ENCODE results near the gene ZNF239.

Gene ZNF239

GRCh38 chr10:43576580-43576979 lies 2.2 kb upstream of the ZNF239 start:
- in situ Hi-C loops (cut with HindIII; ENCODE audit: low sequenced_read_pairs): no loop called here
- no peak overlapping the region for H3K4me3 ChIP-seq (ENCODE audit: low read depth, low read length)
- DNase-seq (ENCODE audit: low read depth): no peak
- TF ChIP-seq CTCF (IDR thresholded peaks at IDR 0.05; ENCODE audit: low read depth, low read length, missing control alignments): no peak

GRCh38 chr10:43576062-43576461 lies 1.6 kb upstream of the ZNF239 start:
- TF ChIP-seq CTCF (IDR thresholded peaks at IDR 0.05; ENCODE audit: low read depth, low read length, missing control alignments): no peak
- in situ Hi-C loops (cut with HindIII; ENCODE audit: low sequenced_read_pairs): no loop called here
- DNase-seq (ENCODE audit: low read depth): no peak
- H3K4me3 ChIP-seq (ENCODE audit: low read depth, low read length): no peak overlapping the region

GRCh38 chr10:43574906-43575305 lies 490 bp upstream of the ZNF239 start:
- H3K4me3 ChIP-seq (ENCODE audit: low read depth, low read length): peak overlapping the region; percentile 57
- in situ Hi-C loops (cut with HindIII; ENCODE audit: low sequenced_read_pairs): no loop called here

GRCh38 chr10:43573250-43574000 lies 991 bp downstream of the ZNF239 start:
- TF ChIP-seq CTCF (IDR thresholded peaks at IDR 0.05; ENCODE audit: low read depth, low read length, missing control alignments): no peak
- in situ Hi-C loops (cut with HindIII; ENCODE audit: low sequenced_read_pairs): no loop called here
- peak overlapping the region; percentile 57 for H3K4me3 ChIP-seq (ENCODE audit: low read depth, low read length)
- no peak for DNase-seq (ENCODE audit: low read depth)

More at GRCh38 chr10:43574906-43575305, 490 bp upstream of the ZNF239 start:
- DNase-seq (ENCODE audit: low read depth): no peak
- no peak for TF ChIP-seq CTCF (IDR thresholded peaks at IDR 0.05; ENCODE audit: low read depth, low read length, missing control alignments)

GRCh38 chr10:43570971-43571370 lies 3.4 kb downstream of the ZNF239 start:
- H3K4me3 ChIP-seq (ENCODE audit: low read depth, low read length): no peak overlapping the region
- no peak for TF ChIP-seq CTCF (IDR thresholded peaks at IDR 0.05; ENCODE audit: low read depth, low read length, missing control alignments)
- in situ Hi-C loops (cut with HindIII; ENCODE audit: low sequenced_read_pairs): no loop called here
- no peak for DNase-seq (ENCODE audit: low read depth)

- DNase-seq (ENCODE audit: low read depth): no peak
- in situ Hi-C loops (cut with HindIII; ENCODE audit: low sequenced_read_pairs): no loop called here
- TF ChIP-seq CTCF (IDR thresholded peaks at IDR 0.05; ENCODE audit: low read depth, low read length, missing control alignments): no peak
- no peak overlapping the region for H3K4me3 ChIP-seq (ENCODE audit: low read depth, low read length)
These were observed 4.7 kb downstream of the ZNF239 start for GRCh38 chr10:43569681-43570080.

Measured in astrocyte of the cerebellum (primary cell).